ENCODE results near the gene PIK3R5. TPM values are rescaled to one million over a fixed set of nuclear protein-coding genes. Genes with fewer than 3 reads are reported as not detected.

PIK3R5 gene
- total RNA-seq, 1 experiment from 2014 or later: not detected

- intact Hi-C loops (cut with micrococcal nuclease; ENCODE audit: unreplicated experiment): no loop called here
- no peaks in the 10 kb centered on the region for H3K27me3 ChIP-seq (replicated peaks; ENCODE audit: control insufficient read depth, insufficient read depth, low read length)
- no TSS peak for BruUV-seq (replicated peaks)
- ChIA-PET POLR2A (no interaction called here), CTCF (no interaction called here)
- no peak overlapping the region for H3K4me3 ChIP-seq (ENCODE audit: low read depth, low read length)
- H3K4me3 Mint-ChIP-seq (ENCODE audit: unreplicated experiment): no peak overlapping the region
- H3K9me3 Mint-ChIP-seq (ENCODE audit: unreplicated experiment): no peaks in the 10 kb centered on the region
- H3K27ac Mint-ChIP-seq (ENCODE audit: unreplicated experiment): no peak overlapping the region
- H3K36me3 ChIP-seq (ENCODE audit: control insufficient read depth, insufficient read depth, low read length): no peaks in the 10 kb centered on the region
- no peak for TF ChIP-seq CTCF (IDR thresholded peaks at IDR 0.05; ENCODE audit: insufficient read depth in 1 of 2, low read depth in 1 of 2, low read length in 1 of 2, severe bottlenecking in 1 of 2, unreplicated experiment in 1 of 2)
- H3K27me3 Mint-ChIP-seq (ENCODE audit: insufficient read depth, unreplicated experiment): peaks cover 5% of the 10 kb centered on the region
- H3K36me3 Mint-ChIP-seq (ENCODE audit: insufficient read depth, unreplicated experiment): no peaks in the 10 kb centered on the region
- H3K4me1 Mint-ChIP-seq (ENCODE audit: low read depth, unreplicated experiment): peaks cover 8% of the 10 kb centered on the region
- no peaks in the 10 kb centered on the region for H3K9me3 ChIP-seq
- H3K4me1 ChIP-seq: no peaks in the 10 kb centered on the region
- DNase-seq: no peak
These were observed 72.4 kb downstream of the PIK3R5 start for GRCh38 chr17:8893059-8893458.

- Mint-ChIP-seq H3K4me3 (ENCODE audit: unreplicated experiment) (no peak overlapping the region), H3K27me3 (ENCODE audit: insufficient read depth, unreplicated experiment) (peaks cover 3% of the 10 kb centered on the region), H3K27ac (ENCODE audit: unreplicated experiment) (no peak overlapping the region), H3K36me3 (ENCODE audit: insufficient read depth, unreplicated experiment) (no peaks in the 10 kb centered on the region), H3K9me3 (ENCODE audit: unreplicated experiment) (no peaks in the 10 kb centered on the region), H3K4me1 (ENCODE audit: low read depth, unreplicated experiment) (peaks cover 8% of the 10 kb centered on the region)
- BruUV-seq (replicated peaks): no TSS peak
- intact Hi-C loops (cut with micrococcal nuclease; ENCODE audit: unreplicated experiment): no loop called here
- DNase-seq: no peak
- Histone ChIP-seq H3K27me3 (replicated peaks; ENCODE audit: control insufficient read depth, insufficient read depth, low read length) (no peaks in the 10 kb centered on the region), H3K4me1 (no peaks in the 10 kb centered on the region), H3K36me3 (ENCODE audit: control insufficient read depth, insufficient read depth, low read length) (no peaks in the 10 kb centered on the region), H3K9me3 (no peaks in the 10 kb centered on the region), H3K4me3 (ENCODE audit: low read depth, low read length) (no peak overlapping the region)
- ChIA-PET CTCF (no interaction called here), POLR2A (no interaction called here)
- no peak for TF ChIP-seq CTCF (IDR thresholded peaks at IDR 0.05; ENCODE audit: insufficient read depth in 1 of 2, low read depth in 1 of 2, low read length in 1 of 2, severe bottlenecking in 1 of 2, unreplicated experiment in 1 of 2)
These were observed 73.2 kb downstream of the PIK3R5 start for GRCh38 chr17:8892338-8892690.

GRCh38 chr17:8890671-8891070 is 74.8 kb downstream of the PIK3R5 start:
- Mint-ChIP-seq H3K27me3 (ENCODE audit: insufficient read depth, unreplicated experiment) (no peaks in the 10 kb centered on the region), H3K4me3 (ENCODE audit: unreplicated experiment) (no peak overlapping the region), H3K4me1 (ENCODE audit: low read depth, unreplicated experiment) (peaks cover 8% of the 10 kb centered on the region), H3K36me3 (ENCODE audit: insufficient read depth, unreplicated experiment) (no peaks in the 10 kb centered on the region), H3K27ac (ENCODE audit: unreplicated experiment) (no peak overlapping the region), H3K9me3 (ENCODE audit: unreplicated experiment) (no peaks in the 10 kb centered on the region)
- Histone ChIP-seq H3K9me3 (no peaks in the 10 kb centered on the region), H3K4me1 (no peaks in the 10 kb centered on the region), H3K36me3 (ENCODE audit: control insufficient read depth, insufficient read depth, low read length) (no peaks in the 10 kb centered on the region), H3K27me3 (replicated peaks; ENCODE audit: control insufficient read depth, insufficient read depth, low read length) (no peaks in the 10 kb centered on the region), H3K4me3 (ENCODE audit: low read depth, low read length) (no peak overlapping the region)
- POLR2A ChIA-PET: no interaction called here
- BruUV-seq (replicated peaks): no TSS peak
- no peak for TF ChIP-seq CTCF (IDR thresholded peaks at IDR 0.05; ENCODE audit: insufficient read depth in 1 of 2, low read depth in 1 of 2, low read length in 1 of 2, severe bottlenecking in 1 of 2, unreplicated experiment in 1 of 2)
- CTCF ChIA-PET: no interaction called here
- intact Hi-C loops (cut with micrococcal nuclease; ENCODE audit: unreplicated experiment): no loop called here
- DNase-seq: no peak
